Measurements from ENCODE around the gene MRPL39. TPM values are rescaled to one million over a fixed set of nuclear protein-coding genes. Genes with fewer than 3 reads are reported as not detected.

Gene MRPL39
- total RNA-seq, 1 donor from 2014 or later: 39.0 TPM

DNA sequence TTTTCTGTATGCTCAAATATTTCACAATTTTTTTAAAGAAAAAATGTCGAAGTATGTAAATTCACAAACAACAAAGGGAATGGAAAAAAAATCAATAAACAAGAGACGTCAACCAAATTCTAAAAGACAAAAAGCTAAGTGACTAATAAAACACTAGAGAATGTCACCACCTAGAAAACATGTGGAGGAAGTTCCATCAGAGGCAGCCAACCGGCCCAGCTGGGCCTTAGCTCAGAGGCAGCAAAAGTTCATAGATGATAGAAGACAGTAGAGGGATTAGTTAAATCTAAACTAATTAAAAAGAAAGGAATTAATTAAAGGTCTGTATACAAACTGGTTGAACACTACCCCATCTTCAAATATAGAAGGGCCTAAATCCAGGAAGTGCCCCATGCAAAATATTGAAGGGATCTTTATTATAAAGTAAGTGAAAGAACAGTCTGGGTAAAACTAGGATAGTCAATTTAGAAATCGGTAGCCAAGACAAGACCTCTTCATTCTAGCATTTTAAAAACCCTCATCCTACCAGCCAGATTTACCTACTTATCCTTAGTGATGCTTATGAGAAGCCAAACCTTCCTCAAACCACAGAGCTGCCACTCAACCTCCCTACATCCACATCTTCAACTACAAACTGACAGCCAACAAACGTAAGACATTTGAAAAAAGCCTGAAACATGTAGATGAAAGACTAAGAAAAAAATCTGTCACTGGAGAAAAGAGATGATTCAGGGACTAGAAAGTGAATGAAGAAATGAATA, 23.7 kb downstream of the MRPL39 start:
- no peak overlapping the region for H3K27ac Mint-ChIP-seq (ENCODE audit: unreplicated experiment)
- TF ChIP-seq CTCF (conservative IDR thresholded peaks at IDR 0.05): no peak
- DNase-seq (ENCODE audit: low read depth, low spot score): no peak
- H3K36me3 Mint-ChIP-seq (ENCODE audit: low read depth): peaks cover 8% of the 10 kb centered on the region
- no peaks in the 10 kb centered on the region for H3K4me1 Mint-ChIP-seq
- H3K4me3 Mint-ChIP-seq: no peak overlapping the region
- H3K27me3 Mint-ChIP-seq (ENCODE audit: low read depth): no peaks in the 10 kb centered on the region
- H3K9me3 Mint-ChIP-seq: no peaks in the 10 kb centered on the region

DNA sequence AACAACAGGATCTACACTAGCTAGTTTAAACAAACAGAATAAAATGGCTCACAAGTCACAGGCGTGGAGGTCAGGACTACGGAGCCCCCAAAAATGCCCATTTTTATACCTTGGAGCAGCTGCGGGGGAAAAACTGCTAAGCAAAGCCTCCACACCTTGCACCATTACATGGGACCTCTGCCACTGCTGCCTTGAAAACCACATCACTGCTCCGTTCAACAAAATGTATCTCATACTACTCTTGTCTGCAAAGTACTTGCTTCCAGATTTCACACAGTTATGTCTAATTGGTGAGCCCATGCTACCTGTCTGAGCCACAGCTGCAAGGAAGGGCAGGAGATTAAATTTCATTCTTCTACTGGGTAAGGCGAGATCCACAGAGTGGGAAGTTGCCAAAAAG, 24.4 kb downstream of the MRPL39 start:
- Mint-ChIP-seq H3K4me1 (no peaks in the 10 kb centered on the region), H3K27ac (ENCODE audit: unreplicated experiment) (no peak overlapping the region), H3K36me3 (ENCODE audit: low read depth) (peaks cover 8% of the 10 kb centered on the region), H3K4me3 (no peak overlapping the region), H3K9me3 (no peaks in the 10 kb centered on the region), H3K27me3 (ENCODE audit: low read depth) (no peaks in the 10 kb centered on the region)
- TF ChIP-seq CTCF (conservative IDR thresholded peaks at IDR 0.05): no peak
- DNase-seq (ENCODE audit: low read depth, low spot score): no peak

DNA sequence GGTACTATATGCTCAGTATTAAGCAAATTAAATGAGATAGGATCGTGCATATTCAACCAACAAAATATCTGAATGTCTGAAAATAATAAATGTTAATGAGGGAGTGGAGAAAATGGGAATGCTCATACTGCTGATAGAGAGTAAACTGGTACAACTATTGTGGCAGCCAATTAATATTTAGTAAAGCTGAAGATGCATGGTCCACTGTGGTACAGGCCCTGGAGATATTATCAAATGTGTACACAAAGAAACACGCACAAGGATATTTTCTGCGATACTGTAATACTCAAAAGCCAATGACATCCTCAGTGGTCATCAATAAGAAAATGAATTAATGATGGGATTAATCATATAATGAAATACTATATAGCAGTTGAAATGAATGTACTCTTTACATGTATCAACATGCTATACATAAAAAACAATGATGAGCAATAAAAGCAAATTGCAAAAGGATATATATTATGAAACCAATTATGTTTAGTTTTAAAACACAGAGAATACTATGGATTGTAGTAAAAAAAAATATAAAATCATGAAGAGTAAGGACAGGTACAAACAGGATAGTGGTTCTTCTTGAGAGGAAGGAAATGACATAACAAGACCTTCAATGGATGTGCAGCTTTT, 25.0 kb downstream of the MRPL39 start:
- Mint-ChIP-seq H3K36me3 (ENCODE audit: low read depth) (peaks cover 8% of the 10 kb centered on the region), H3K4me1 (no peaks in the 10 kb centered on the region), H3K27ac (ENCODE audit: unreplicated experiment) (no peak overlapping the region), H3K9me3 (no peaks in the 10 kb centered on the region), H3K27me3 (ENCODE audit: low read depth) (no peaks in the 10 kb centered on the region), H3K4me3 (no peak overlapping the region)
- no peak for DNase-seq (ENCODE audit: low read depth, low spot score)
- no peak for TF ChIP-seq CTCF (conservative IDR thresholded peaks at IDR 0.05)

- Mint-ChIP-seq H3K27ac (ENCODE audit: unreplicated experiment) (no peak overlapping the region), H3K9me3 (no peaks in the 10 kb centered on the region), H3K4me3 (no peak overlapping the region), H3K27me3 (ENCODE audit: low read depth) (no peaks in the 10 kb centered on the region), H3K4me1 (no peaks in the 10 kb centered on the region), H3K36me3 (ENCODE audit: low read depth) (peaks cover 8% of the 10 kb centered on the region)
- no peak for DNase-seq (ENCODE audit: low read depth, low spot score)
- no peak for TF ChIP-seq CTCF (conservative IDR thresholded peaks at IDR 0.05)
These were observed 25.7 kb downstream of the MRPL39 start for GRCh38 chr21:25581582-25581981.

GRCh38 chr21:25580912-25581260, 26.4 kb downstream of the MRPL39 start:
- H3K4me3 Mint-ChIP-seq: no peak overlapping the region
- H3K36me3 Mint-ChIP-seq (ENCODE audit: low read depth): peaks cover 11% of the 10 kb centered on the region
- no peak for DNase-seq (ENCODE audit: low read depth, low spot score)
- H3K4me1 Mint-ChIP-seq: no peaks in the 10 kb centered on the region
- no peaks in the 10 kb centered on the region for H3K9me3 Mint-ChIP-seq
- H3K27me3 Mint-ChIP-seq (ENCODE audit: low read depth): no peaks in the 10 kb centered on the region
- no peak for TF ChIP-seq CTCF (conservative IDR thresholded peaks at IDR 0.05)
- H3K27ac Mint-ChIP-seq (ENCODE audit: unreplicated experiment): no peak overlapping the region

Measured in neural crest cell (in vitro differentiated cells).